Skeletal muscle tissue (tissue), 4 donors: ENCODE data around the gene HILPDA. TPM values are rescaled to one million over a fixed set of nuclear protein-coding genes. Genes with fewer than 3 reads are reported as not detected.
"Not testable (repeated sequence)": the region's sequence is repeated elsewhere in the genome, so short reads cannot be mapped to it uniquely, and the experiment has no call there.

Experiments
- H3K27ac ChIP-seq: one replicate; pipeline ENCODE4 v1.7.0; 2013; ENCODE audit warnings: mild to moderate bottlenecking, low read depth, low read length, inconsistent platforms
- H3K27me3 ChIP-seq, 3 donors: one replicate each; pipeline ENCODE4 v1.7.0; 2013; ENCODE audit warnings: low read length in 3 of 3; ENCODE audit not compliant: control insufficient read depth in 3 of 3, insufficient read depth in 3 of 3
- H3K36me3 ChIP-seq, 3 donors: one replicate each; pipeline ENCODE4 v1.7.0; 2013; ENCODE audit warnings: low read length in 3 of 3; ENCODE audit not compliant: control insufficient read depth in 3 of 3, insufficient read depth in 3 of 3
- H3K4me1 ChIP-seq, 3 donors: one replicate each; pipeline ENCODE4 v1.7.0; 2013; ENCODE audit warnings: low read length in 3 of 3, mild to moderate bottlenecking in 3 of 3; ENCODE audit not compliant: control insufficient read depth in 3 of 3, insufficient read depth in 3 of 3
- H3K4me3 ChIP-seq, 3 donors: one replicate each; pipeline ENCODE4 v1.7.0; 2013; ENCODE audit warnings: low read length in 3 of 3
- H3K9ac ChIP-seq, 3 donors: one replicate each; pipeline ENCODE4 v1.7.0; 2013; ENCODE audit warnings: low read length in 3 of 3, mild to moderate bottlenecking in 3 of 3, moderate library complexity in 2 of 3, low read depth in 1 of 3
- H3K9me3 ChIP-seq, 3 donors: one replicate each; pipeline ENCODE4 v1.7.0; 2013; ENCODE audit warnings: low read length in 3 of 3; ENCODE audit not compliant: control insufficient read depth in 3 of 3
- total RNA-seq: library from RNA; depleted of rRNA; stranded (reverse); fragments of >200 nt; gene quantifications from one replicate; pipeline ENCODE4 v1.2.3, GENCODE V29; 2014
- donor health status: Osteomylitis.

Gene HILPDA
- total RNA-seq, 1 donor from 2014 or later = 22.4 TPM

GRCh38 chr7:128448751-128449302, 6.9 kb upstream of the HILPDA start:
- no peaks in the 10 kb centered on the region for H3K9me3 ChIP-seq
- H3K27ac ChIP-seq = no peak overlapping the region
- H3K9ac ChIP-seq = no peak overlapping the region
- H3K27me3 ChIP-seq = no peaks in the 10 kb centered on the region
- peaks cover 0 to 3% (median under 1%) of the 10 kb centered on the region in 3 donors for H3K4me1 ChIP-seq
- no peaks in the 10 kb centered on the region for H3K36me3 ChIP-seq
- no peak overlapping the region for H3K4me3 ChIP-seq

- H3K27me3 ChIP-seq = no peaks in the 10 kb centered on the region
- H3K4me1 ChIP-seq = peaks cover 13 to 18% (median 16%) of the 10 kb centered on the region in 3 donors
- no peak overlapping the region for H3K27ac ChIP-seq
Measured at GRCh38 chr7:128450409-128450808, 5.3 kb upstream of the HILPDA start.

GRCh38 chr7:128450913-128451312, 4.8 kb upstream of the HILPDA start:
- H3K4me3 ChIP-seq = no peak overlapping the region

More at GRCh38 chr7:128450409-128450808, 5.3 kb upstream of the HILPDA start:
- Histone ChIP-seq H3K9ac (no peak overlapping the region), H3K9me3 (no peaks in the 10 kb centered on the region), H3K36me3 (no peaks in the 10 kb centered on the region), H3K4me3 (no peak overlapping the region)

GRCh38 chr7:128452552-128452951, 3.1 kb upstream of the HILPDA start:
- H3K4me1 ChIP-seq = peaks cover 23 to 32% (median 28%) of the 10 kb centered on the region in 3 donors
- no peak overlapping the region for H3K27ac ChIP-seq
- H3K9ac ChIP-seq = no peak overlapping the region
- H3K36me3 ChIP-seq = peaks cover 2 to 5% (median 4%) of the 10 kb centered on the region in 3 donors
- H3K9me3 ChIP-seq = no peaks in the 10 kb centered on the region
- H3K27me3 ChIP-seq = no peaks in the 10 kb centered on the region
- no peak overlapping the region for H3K4me3 ChIP-seq

More at GRCh38 chr7:128450913-128451312, 4.8 kb upstream of the HILPDA start:
- Histone ChIP-seq H3K36me3 (no peaks in the 10 kb centered on the region), H3K27me3 (no peaks in the 10 kb centered on the region), H3K4me1 (peaks cover 16 to 18% (median 17%) of the 10 kb centered on the region in 3 donors), H3K9ac (no peak overlapping the region), H3K9me3 (no peaks in the 10 kb centered on the region), H3K27ac (no peak overlapping the region)

GRCh38 chr7:128453836-128454804, 1.6 kb upstream of the HILPDA start:
- peaks cover 23 to 32% (median 28%) of the 10 kb centered on the region in 3 donors for H3K4me1 ChIP-seq

GRCh38 chr7:128454808-128455542, 703 bp upstream of the HILPDA start:
- Histone ChIP-seq H3K4me1 (peaks cover 23 to 32% (median 28%) of the 10 kb centered on the region in 3 donors), H3K9ac (peak overlapping the region; percentile 87 to 90 (median 88)), H3K36me3 (peaks cover 2 to 5% (median 4%) of the 10 kb centered on the region in 3 donors)

More at GRCh38 chr7:128453836-128454804, 1.6 kb upstream of the HILPDA start:
- Histone ChIP-seq H3K4me3 (peak overlapping the region; percentile 49 to 98 (median 65)), H3K9me3 (no peaks in the 10 kb centered on the region), H3K27ac (peak overlapping the region; percentile 89), H3K9ac (peak overlapping the region; percentile 54 to 90 (median 88)), H3K27me3 (no peaks in the 10 kb centered on the region), H3K36me3 (peaks cover 2 to 5% (median 4%) of the 10 kb centered on the region in 3 donors)

GRCh38 chr7:128456255-128456725, 612 bp downstream of the HILPDA start:
- Histone ChIP-seq H3K36me3 (peaks cover 2 to 5% (median 4%) of the 10 kb centered on the region in 3 donors), H3K9me3 (no peaks in the 10 kb centered on the region), H3K27ac (peak overlapping the region; percentile 89), H3K27me3 (no peaks in the 10 kb centered on the region), H3K9ac (peak overlapping the region; percentile 87 to 90 (median 88)), H3K4me1 (peaks cover 23 to 32% (median 28%) of the 10 kb centered on the region in 3 donors), H3K4me3 (peak overlapping the region; percentile 98)

More at GRCh38 chr7:128454808-128455542, 703 bp upstream of the HILPDA start:
- Histone ChIP-seq H3K27me3 (no peaks in the 10 kb centered on the region), H3K4me3 (peak overlapping the region; percentile 98), H3K27ac (peak overlapping the region; percentile 89), H3K9me3 (no peaks in the 10 kb centered on the region)

- H3K9me3 ChIP-seq, H3K9ac ChIP-seq, H3K27me3 ChIP-seq, H3K4me3 ChIP-seq, H3K36me3 ChIP-seq, H3K27ac ChIP-seq: not testable (repeated sequence)
- peaks cover 23 to 32% (median 28%) of the 10 kb centered on the region in 3 donors for H3K4me1 ChIP-seq
Measured at GRCh38 chr7:128457385-128457784, 1.7 kb downstream of the HILPDA start.

- H3K9ac ChIP-seq = no peak overlapping the region
- peaks cover 22 to 32% (median 25%) of the 10 kb centered on the region in 3 donors for H3K4me1 ChIP-seq
- H3K9me3 ChIP-seq = no peaks in the 10 kb centered on the region
- H3K4me3 ChIP-seq = no peak overlapping the region
- H3K27ac ChIP-seq = no peak overlapping the region
- H3K27me3 ChIP-seq = no peaks in the 10 kb centered on the region
- peaks cover 2 to 5% (median 4%) of the 10 kb centered on the region in 3 donors for H3K36me3 ChIP-seq
Measured at GRCh38 chr7:128458956-128459355, 3.3 kb downstream of the HILPDA start.
